ENCODE data around the gene MLN. TPM values are rescaled to one million over a fixed set of nuclear protein-coding genes. Genes with fewer than 3 reads are reported as not detected.
A peak's percentile ranks its signal among the peaks of the same experiment; 100 is the strongest.

MLN gene, protein sequence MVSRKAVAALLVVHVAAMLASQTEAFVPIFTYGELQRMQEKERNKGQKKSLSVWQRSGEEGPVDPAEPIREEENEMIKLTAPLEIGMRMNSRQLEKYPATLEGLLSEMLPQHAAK
- total RNA-seq (not detected), polyA plus RNA-seq (not detected), total RNA-seq (0 reads per million in 6 experiments)

GRCh38 chr6:33803571-33804053, at the start of gene MLN:
Gene MLN (minus strand): TSS chr6:33804003. CDS start chr6:33801163, 2,840 bp downstream.
- peak within 1 kb of the TSS in 4 of 10 donors; percentile 15 to 47 (median 24) for H3K27ac Mint-ChIP-seq
- peaks cover 13 to 20% (median 17%) of the 10 kb centered on the region in 4 donors for H3K4me1 Mint-ChIP-seq
- H3K9me3 Mint-ChIP-seq = no peaks in the 10 kb centered on the region
- peaks cover 10 to 65% (median 32%) of the 10 kb centered on the region in 5 donors for H3K27me3 Mint-ChIP-seq
- DNase-seq = no peak
- H3K36me3 Mint-ChIP-seq = no peaks in the 10 kb centered on the region
- POLR2A ChIA-PET = no interaction called here
- no peak for ATAC-seq
- no peak within 1 kb of the TSS for H3K4me3 Mint-ChIP-seq

DNA sequence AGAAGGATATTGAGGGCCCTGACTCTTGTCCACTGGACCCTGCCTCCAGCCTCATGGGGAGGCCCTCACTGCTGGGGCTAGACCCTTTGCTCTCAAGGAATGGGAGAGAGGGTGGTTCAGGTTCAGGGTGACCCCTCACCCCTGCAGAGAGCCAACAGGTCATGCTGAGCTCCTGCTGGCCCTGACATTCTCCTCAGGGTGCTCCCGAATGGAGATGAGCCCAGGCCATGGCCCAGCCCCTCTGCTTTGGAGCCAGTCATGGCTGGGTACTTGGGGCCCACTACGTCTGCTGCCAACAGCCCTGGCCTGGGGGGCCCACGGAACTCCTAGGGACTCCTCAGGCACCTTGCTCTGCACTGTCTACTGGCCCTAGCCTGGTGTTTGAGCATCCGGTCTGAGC, 49.2 kb upstream of the MLN start:
- H3K4me3 Mint-ChIP-seq = no peak overlapping the region
- peaks cover 13 to 39% (median 32%) of the 10 kb centered on the region in 4 donors for H3K4me1 Mint-ChIP-seq
- H3K27ac Mint-ChIP-seq = no peak overlapping the region
- peaks cover 5 to 53% (median 13%) of the 10 kb centered on the region in 5 donors for H3K27me3 Mint-ChIP-seq
- POLR2A ChIA-PET = no interaction called here
- no peaks in the 10 kb centered on the region for H3K36me3 Mint-ChIP-seq
- H3K9me3 Mint-ChIP-seq = no peaks in the 10 kb centered on the region
- no peak for DNase-seq
- no peak for ATAC-seq

GRCh38 chr6:33851959-33852358, 48.2 kb upstream of the MLN start:
- Mint-ChIP-seq H3K4me3 (peak overlapping the region in 1 of 10 donors; percentile 14), H3K4me1 (peaks cover 7 to 28% (median 23%) of the 10 kb centered on the region in 4 donors), H3K9me3 (no peaks in the 10 kb centered on the region), H3K27ac (peak overlapping the region in 2 of 10 donors; percentile 9 to 56), H3K36me3 (no peaks in the 10 kb centered on the region), H3K27me3 (peaks cover 5 to 53% (median 14%) of the 10 kb centered on the region in 5 donors)
- no peak for ATAC-seq
- peak in 4 of 10 donors; percentile 7 to 28 (median 22) for DNase-seq
- POLR2A ChIA-PET = no interaction called here

DNA sequence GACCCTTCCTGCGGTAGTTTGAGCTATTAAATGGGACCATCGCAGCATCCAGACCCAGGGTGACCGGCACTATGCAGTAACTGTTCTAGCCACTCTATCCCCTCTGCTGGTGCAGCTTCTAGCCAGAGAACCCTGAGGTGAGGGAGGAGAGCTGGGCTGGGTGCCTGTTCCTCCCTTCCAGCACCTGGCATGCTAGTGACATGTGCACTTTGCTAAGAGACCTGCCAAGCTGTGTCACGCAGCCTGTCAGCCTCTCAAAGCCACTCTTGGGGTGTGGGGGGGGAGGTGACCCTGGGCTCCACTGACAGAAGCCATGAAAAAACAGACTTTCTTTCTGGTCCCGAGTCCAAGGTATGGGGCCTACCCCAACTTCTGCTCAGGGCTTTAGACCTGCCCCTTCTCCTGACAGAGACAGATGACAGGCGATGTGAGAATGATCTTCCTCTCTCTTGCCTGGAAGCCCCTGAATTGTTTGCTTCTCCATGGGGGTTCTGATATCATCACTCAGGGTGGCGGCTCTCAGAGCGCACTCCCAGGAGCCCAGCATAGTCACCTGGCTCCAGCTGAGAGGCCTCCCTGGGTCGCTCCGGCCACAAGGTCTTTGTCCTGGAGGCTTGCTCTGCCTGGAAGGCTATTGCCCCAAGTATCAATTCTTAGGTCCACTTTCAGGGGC, 47.2 kb upstream of the MLN start:
- H3K9me3 Mint-ChIP-seq = no peaks in the 10 kb centered on the region
- DNase-seq (no peak), ATAC-seq (no peak)
- no peaks in the 10 kb centered on the region for H3K36me3 Mint-ChIP-seq
- peaks cover 7 to 18% (median 15%) of the 10 kb centered on the region in 4 donors for H3K4me1 Mint-ChIP-seq
- H3K27ac Mint-ChIP-seq = no peak overlapping the region
- peaks cover 5 to 53% (median 14%) of the 10 kb centered on the region in 5 donors for H3K27me3 Mint-ChIP-seq
- H3K4me3 Mint-ChIP-seq = no peak overlapping the region
- POLR2A ChIA-PET = no interaction called here

GRCh38 chr6:33850296-33850695, 46.5 kb upstream of the MLN start:
- Mint-ChIP-seq H3K27me3 (peaks cover 5 to 53% (median 14%) of the 10 kb centered on the region in 5 donors), H3K4me1 (peaks cover 5 to 11% (median 8%) of the 10 kb centered on the region in 4 donors), H3K4me3 (no peak overlapping the region), H3K9me3 (no peaks in the 10 kb centered on the region), H3K36me3 (no peaks in the 10 kb centered on the region), H3K27ac (no peak overlapping the region)
- no peak for ATAC-seq
- no peak for DNase-seq
- POLR2A ChIA-PET = no interaction called here

DNA sequence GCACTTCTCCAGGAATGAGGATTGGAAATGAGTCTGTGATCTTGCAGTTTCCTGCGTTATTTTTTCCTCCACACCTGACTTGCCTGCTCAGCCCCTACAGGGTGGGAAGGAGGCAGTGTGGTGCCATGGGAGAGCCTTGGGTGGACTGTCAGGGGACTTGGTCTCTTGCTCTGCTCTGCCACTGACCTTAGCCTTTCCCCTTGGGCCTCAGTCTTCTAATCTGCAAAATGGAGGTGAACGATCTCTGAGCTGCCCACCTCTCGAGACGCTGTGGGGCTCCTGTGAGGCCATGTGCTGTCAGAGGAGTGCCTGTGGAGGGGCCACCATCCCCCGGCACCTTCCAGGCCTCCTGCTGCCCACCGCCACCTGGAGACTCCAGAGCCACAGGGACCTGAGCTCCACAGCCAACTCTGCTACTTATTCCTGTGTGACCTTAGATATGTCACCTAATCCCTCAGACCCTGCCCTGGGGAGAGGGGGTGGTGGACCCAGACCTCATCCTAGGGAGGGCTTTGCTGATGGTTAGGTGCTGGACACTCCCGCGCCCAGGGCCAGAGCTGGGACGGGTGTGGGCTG, 45.8 kb upstream of the MLN start:
- Mint-ChIP-seq H3K9me3 (no peaks in the 10 kb centered on the region), H3K4me3 (no peak overlapping the region), H3K36me3 (no peaks in the 10 kb centered on the region), H3K27ac (peak overlapping the region in 1 of 10 donors; percentile 49), H3K27me3 (peaks cover 5 to 46% (median 11%) of the 10 kb centered on the region in 5 donors), H3K4me1 (peaks cover 4 to 6% (median 5%) of the 10 kb centered on the region in 4 donors)
- ATAC-seq = no peak
- POLR2A ChIA-PET = no interaction called here
- no peak for DNase-seq

DNA sequence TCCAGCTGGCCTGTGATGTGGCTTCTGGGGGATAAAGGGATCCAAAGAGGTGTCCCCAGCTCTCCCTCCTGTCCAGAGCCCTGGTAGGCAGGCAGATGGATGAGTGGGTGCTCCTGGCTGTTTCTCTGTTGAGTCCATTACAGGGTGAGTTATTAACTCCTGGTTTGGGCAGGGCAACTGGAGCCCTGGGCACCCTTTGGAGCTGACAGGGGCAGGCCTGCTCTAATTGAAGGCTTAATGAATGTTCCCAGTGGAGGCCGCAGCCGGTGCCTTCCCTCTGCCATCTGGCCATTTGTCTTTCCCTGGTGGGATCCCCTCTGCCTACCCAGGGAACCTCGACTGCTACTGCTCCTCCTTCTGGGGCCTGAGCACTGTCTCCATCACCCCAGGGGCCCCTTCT, 44.7 kb upstream of the MLN start:
- POLR2A ChIA-PET = interaction anchor here (0.6 kb wide), 1 partner anchor 11 kb away, joined by 3 read pairs; no protein-coding TSS in a partner anchor
- no peak overlapping the region for H3K27ac Mint-ChIP-seq
- peaks cover 0 to 1% (median 0%) of the 10 kb centered on the region in 4 donors for H3K4me1 Mint-ChIP-seq
- DNase-seq (no peak), ATAC-seq (no peak)
- no peaks in the 10 kb centered on the region for H3K9me3 Mint-ChIP-seq
- H3K4me3 Mint-ChIP-seq = no peak overlapping the region
- peaks cover 2 to 39% (median 7%) of the 10 kb centered on the region in 5 donors for H3K27me3 Mint-ChIP-seq
- H3K36me3 Mint-ChIP-seq = no peaks in the 10 kb centered on the region

DNA sequence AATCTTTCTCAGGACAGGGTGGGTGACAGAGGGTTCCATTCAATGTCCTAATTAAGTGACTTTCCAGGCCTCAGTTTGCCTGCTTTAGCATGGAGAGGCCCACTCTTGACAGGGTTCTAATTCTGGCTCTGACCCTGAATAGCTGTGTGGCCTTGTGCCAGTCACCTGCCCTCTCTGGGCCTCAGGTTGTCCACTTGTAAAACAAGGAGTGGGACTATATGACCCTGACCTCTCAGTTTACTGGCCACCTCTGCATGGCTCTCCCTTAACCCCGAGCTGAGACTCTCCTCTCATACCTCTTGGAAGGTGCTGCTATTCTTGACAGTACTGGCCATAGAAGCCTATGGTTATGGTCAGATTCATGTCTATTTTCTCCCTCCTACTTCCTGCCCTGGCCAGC, 44.1 kb upstream of the MLN start:
- Mint-ChIP-seq H3K27ac (peak overlapping the region in 1 of 10 donors; percentile 41), H3K36me3 (no peaks in the 10 kb centered on the region), H3K27me3 (peaks cover 2 to 39% (median 7%) of the 10 kb centered on the region in 5 donors), H3K4me1 (peaks cover 0 to 1% (median 0%) of the 10 kb centered on the region in 4 donors), H3K4me3 (no peak overlapping the region), H3K9me3 (no peaks in the 10 kb centered on the region)
- ATAC-seq (no peak), DNase-seq (no peak)
- POLR2A ChIA-PET = interaction anchor here (0.6 kb wide), 1 partner anchor 11 kb away, joined by 3 read pairs; no protein-coding TSS in a partner anchor

- DNase-seq (no peak), ATAC-seq (no peak)
- Mint-ChIP-seq H3K9me3 (no peaks in the 10 kb centered on the region), H3K4me3 (no peak overlapping the region), H3K27ac (no peak overlapping the region), H3K4me1 (no peaks in the 10 kb centered on the region), H3K36me3 (no peaks in the 10 kb centered on the region), H3K27me3 (peaks cover 2 to 38% (median 7%) of the 10 kb centered on the region in 5 donors)
- POLR2A ChIA-PET = no interaction called here
Measured at GRCh38 chr6:33847078-33847477, 43.3 kb upstream of the MLN start.

DNA sequence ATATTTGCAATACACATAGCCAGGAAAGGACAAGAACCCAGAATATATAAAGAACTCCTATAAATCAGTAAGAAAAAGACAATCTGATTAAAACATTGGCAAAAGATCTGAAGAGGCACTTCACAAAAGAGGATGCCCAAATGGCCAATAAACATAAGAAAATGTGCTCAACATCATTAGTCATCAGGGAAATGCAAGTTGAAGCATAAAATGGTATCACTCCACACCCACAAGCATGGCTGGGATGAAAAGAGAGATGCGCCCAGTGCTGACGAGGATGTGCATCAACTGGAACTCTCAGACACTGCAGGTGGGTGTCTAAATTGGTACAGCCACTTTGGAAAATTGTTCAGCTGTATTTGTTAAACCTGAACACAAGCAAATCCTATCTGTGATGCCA, 42.4 kb upstream of the MLN start:
- Mint-ChIP-seq H3K4me3 (no peak overlapping the region), H3K4me1 (no peaks in the 10 kb centered on the region), H3K9me3 (no peaks in the 10 kb centered on the region), H3K27me3 (peaks cover 1 to 29% (median 3%) of the 10 kb centered on the region in 5 donors), H3K36me3 (no peaks in the 10 kb centered on the region), H3K27ac (no peak overlapping the region)
- POLR2A ChIA-PET = no interaction called here
- ATAC-seq (no peak), DNase-seq (no peak)

GRCh38 chr6:33845031-33845745, 41.4 kb upstream of the MLN start:
- POLR2A ChIA-PET = no interaction called here
- Mint-ChIP-seq H3K4me1 (peaks cover 2 to 4% (median 3%) of the 10 kb centered on the region in 4 donors), H3K27ac (peak overlapping the region in 1 of 10 donors; percentile 9), H3K9me3 (no peaks in the 10 kb centered on the region), H3K27me3 (peaks cover 0 to 19% (median 3%) of the 10 kb centered on the region in 5 donors), H3K4me3 (no peak overlapping the region), H3K36me3 (no peaks in the 10 kb centered on the region)
- DNase-seq = no peak
- no peak for ATAC-seq

- Mint-ChIP-seq H3K27ac (peak overlapping the region in 1 of 10 donors; percentile 19), H3K4me3 (no peak overlapping the region), H3K4me1 (peaks cover 8 to 13% (median 10%) of the 10 kb centered on the region in 4 donors), H3K9me3 (no peaks in the 10 kb centered on the region), H3K36me3 (no peaks in the 10 kb centered on the region), H3K27me3 (peaks cover 0 to 2% (median 0%) of the 10 kb centered on the region in 5 donors)
- ATAC-seq (no peak), DNase-seq (no peak)
- POLR2A ChIA-PET = no interaction called here
Measured at GRCh38 chr6:33843131-33844121, 39.6 kb upstream of the MLN start.

All from naive thymus-derived CD8-positive, alpha-beta T cell (primary cell).